ENCODE results near the gene MBNL1. TPM values are rescaled to one million over a fixed set of nuclear protein-coding genes. Genes with fewer than 3 reads are reported as not detected.

The MBNL1 gene
- total RNA-seq, 1 donor: 712 TPM

DNA sequence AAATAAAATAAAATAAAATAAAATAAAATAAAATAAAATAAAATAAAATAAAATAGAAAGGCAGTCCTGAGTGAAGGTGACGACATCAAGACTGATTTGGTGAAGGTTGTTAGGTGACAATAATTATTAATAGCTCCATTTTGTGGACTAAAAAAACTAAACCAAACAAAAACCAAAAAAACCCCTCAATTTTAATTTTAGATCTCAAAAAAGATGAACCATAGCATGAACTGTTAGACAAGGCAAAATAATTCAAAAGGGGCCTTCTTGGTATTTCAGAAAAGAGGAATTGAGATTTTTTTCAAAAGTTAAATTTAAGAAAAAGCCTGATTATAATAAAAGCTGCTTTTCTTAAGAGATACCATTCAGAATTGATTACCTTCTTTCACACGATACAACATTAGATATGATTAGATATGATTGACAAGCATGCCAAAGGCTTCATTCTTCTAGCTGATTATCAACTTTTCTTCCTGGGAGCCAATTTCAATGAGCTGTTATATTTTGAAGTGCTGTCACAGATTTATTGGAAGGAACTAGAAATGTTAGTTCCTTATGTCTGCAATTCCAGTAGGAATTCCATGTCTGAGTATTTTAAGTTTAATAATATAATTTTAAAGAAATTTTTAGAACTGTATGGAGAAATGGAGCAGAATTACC is 244.7 kb downstream of the MBNL1 start:
- DNase-seq (ENCODE audit: low read depth in 2 of 3, low spot score in 2 of 3): no peak

Small RNA genes within 50 kb of the gene (small RNA-seq; reads per million reads assigned to genes)
- not detected for gene RF00019
